Right cardiac atrium (tissue), 5 donors: ENCODE results near the gene CARNS1. TPM values are rescaled to one million over a fixed set of nuclear protein-coding genes. Genes with fewer than 3 reads are reported as not detected.

Experiments
- ATAC-seq, 2 donors: fragments of 200-7000 bp; cut with Tn5 transposase; one replicate each; pipeline versions ENCODE4 v1.8.0 to v1.9.1; 2020; ENCODE audit warnings: moderate library complexity in 2 of 2, mild to moderate bottlenecking in 1 of 2
- DNase-seq, 3 donors: peaks; one replicate each; pipeline ENCODE4 v3.0.0-alpha.2; 2020
- H3K27ac ChIP-seq: one replicate; pipeline ENCODE4 v1.5.1; 2013; ENCODE audit warnings: mild to moderate bottlenecking, low read length, control low read depth, moderate library complexity
- H3K27me3 ChIP-seq: one replicate; pipeline ENCODE4 v1.6.1; 2013; ENCODE audit not compliant: control insufficient read depth, insufficient read depth
- H3K4me1 ChIP-seq: one replicate; pipeline ENCODE4 v1.6.1; 2013; ENCODE audit warnings: low read length; ENCODE audit not compliant: control insufficient read depth, insufficient read depth
- H3K4me3 ChIP-seq: one replicate; pipeline ENCODE4 v1.5.1; 2013; ENCODE audit warnings: low read length, control low read depth
- H3K9me3 ChIP-seq: one replicate; pipeline ENCODE4 v1.6.1; 2013; ENCODE audit warnings: low read length; ENCODE audit not compliant: control insufficient read depth
- WGBS: extraction: QIAGEN DNeasy Blood & Tissue Kit; methylation state at CpG from one replicate; pipeline ENCODE4 v1.1.7; 2013; 5-methylcytosine and 5-hydroxymethylcytosine counted together
- intact Hi-C, 4 donors: fragments of 100-400 bp; cut with DNase I; formaldehyde crosslinking; loops; one replicate each; pipeline versions ENCODE4 v1.11.0 to v1.14.0; 2022 to 2023
- polyA plus RNA-seq: library from polyadenylated mRNA; stranded (reverse); fragments of 200-250 nt; gene quantifications from one replicate; pipeline ENCODE4 v1.2.3, GENCODE V29; 2013
- total RNA-seq, 4 donors: library from RNA; stranded (reverse); fragmentation: NEBNext Ultra II Directional; extraction: Animal tissue kit (Norgen Biotek cat#: 25700); gene quantifications; one replicate each; pipeline ENCODE4 v1.2.1, GENCODE V29; 2021
- donor health status: healthy with polysubstance abuse.
- donor health status: DM: no; HTN: yes; CAD: no.
- donor health status: DM: no; HTN: no; CAD: no.
- donor health status: DM: no; HTN: yes; CAD: no; lungs with severe emphysema.
- donor health status: DM: yes; HTN: yes; CAD: no.

CARNS1 gene
- total and polyA plus RNA-seq, 5 donors: 5.1 to 23.6 (median 6.1) TPM

- Histone ChIP-seq H3K4me1 (peaks cover 5% of the 10 kb centered on the region), H3K27ac (no peak overlapping the region), H3K27me3 (no peaks in the 10 kb centered on the region), H3K4me3 (no peak overlapping the region), H3K9me3 (no peaks in the 10 kb centered on the region)
- no peak for ATAC-seq
- intact Hi-C loops: no loop called here
- WGBS: 92% methylated on average over 24 of the region's 24 CpGs
- DNase-seq: peak in 1 of 3 donors; percentile 37
Observed at GRCh38 chr11:67431346-67432249, 16.1 kb downstream of the CARNS1 start.

DNA sequence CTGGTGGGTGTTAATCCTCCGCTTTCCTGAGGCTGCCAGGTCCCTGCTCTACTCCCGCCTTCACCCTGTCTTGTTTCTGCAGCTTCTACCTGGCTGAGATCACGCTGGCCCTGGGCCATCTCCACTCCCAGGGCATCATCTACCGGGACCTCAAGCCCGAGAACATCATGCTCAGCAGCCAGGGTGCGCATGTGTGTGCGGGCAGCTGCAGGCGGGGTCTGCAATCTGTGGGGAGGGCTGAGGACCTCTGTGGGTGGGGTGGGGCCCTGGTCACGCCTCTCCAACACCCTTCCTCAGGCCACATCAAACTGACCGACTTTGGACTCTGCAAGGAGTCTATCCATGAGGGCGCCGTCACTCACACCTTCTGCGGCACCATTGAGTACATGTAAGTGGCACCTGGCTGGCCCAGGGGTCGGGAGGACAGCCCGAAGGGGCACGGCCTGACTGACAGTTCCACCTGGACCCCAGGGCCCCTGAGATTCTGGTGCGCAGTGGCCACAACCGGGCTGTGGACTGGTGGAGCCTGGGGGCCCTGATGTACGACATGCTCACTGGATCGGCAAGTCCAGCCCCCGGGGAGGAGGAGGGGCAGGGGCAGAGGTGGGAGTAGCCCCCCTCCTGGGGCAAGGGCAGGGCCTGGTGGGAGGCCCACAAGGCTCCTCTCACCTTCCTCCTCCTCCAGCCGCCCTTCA, 17.3 kb downstream of the CARNS1 start:
- Histone ChIP-seq H3K4me1 (peaks cover 5% of the 10 kb centered on the region), H3K9me3 (no peaks in the 10 kb centered on the region), H3K27me3 (no peaks in the 10 kb centered on the region), H3K27ac (no peak overlapping the region), H3K4me3 (no peak overlapping the region)
- ATAC-seq: no peak
- DNase-seq: peak in 1 of 3 donors; percentile 53
- WGBS: 91% methylated on average over 22 of the region's 22 CpGs
- intact Hi-C loops: no loop called here

GRCh38 chr11:67433536-67434394, 18.3 kb downstream of the CARNS1 start:
- Histone ChIP-seq H3K27ac (no peak overlapping the region), H3K9me3 (no peaks in the 10 kb centered on the region), H3K4me3 (no peak overlapping the region), H3K27me3 (no peaks in the 10 kb centered on the region), H3K4me1 (peaks cover 5% of the 10 kb centered on the region)
- 84% methylated on average over 22 of the region's 22 CpGs for WGBS
- intact Hi-C loops: no loop called here
- DNase-seq: peak in 1 of 3 donors; percentile 52
- ATAC-seq: no peak

- intact Hi-C loops: no loop called here
- H3K9me3 ChIP-seq: no peaks in the 10 kb centered on the region
- H3K4me3 ChIP-seq: no peak overlapping the region
- H3K27ac ChIP-seq: no peak overlapping the region
- no peaks in the 10 kb centered on the region for H3K27me3 ChIP-seq
- DNase-seq (peak in 1 of 3 donors; percentile 67), ATAC-seq (no peak)
- H3K4me1 ChIP-seq: peaks cover under 1% of the 10 kb centered on the region
- 82% methylated on average over 23 of the region's 23 CpGs for WGBS
Observed at GRCh38 chr11:67434395-67434881, 19.0 kb downstream of the CARNS1 start.

GRCh38 chr11:67435031-67435726, 19.7 kb downstream of the CARNS1 start:
- H3K9me3 ChIP-seq: no peaks in the 10 kb centered on the region
- no peaks in the 10 kb centered on the region for H3K27me3 ChIP-seq
- no peaks in the 10 kb centered on the region for H3K4me1 ChIP-seq
- no peak overlapping the region for H3K4me3 ChIP-seq
- WGBS: 85% methylated on average over 26 of the region's 26 CpGs
- no peak for ATAC-seq
- peak in 1 of 3 donors; percentile 71 for DNase-seq
- intact Hi-C loops: no loop called here
- H3K27ac ChIP-seq: no peak overlapping the region

DNA sequence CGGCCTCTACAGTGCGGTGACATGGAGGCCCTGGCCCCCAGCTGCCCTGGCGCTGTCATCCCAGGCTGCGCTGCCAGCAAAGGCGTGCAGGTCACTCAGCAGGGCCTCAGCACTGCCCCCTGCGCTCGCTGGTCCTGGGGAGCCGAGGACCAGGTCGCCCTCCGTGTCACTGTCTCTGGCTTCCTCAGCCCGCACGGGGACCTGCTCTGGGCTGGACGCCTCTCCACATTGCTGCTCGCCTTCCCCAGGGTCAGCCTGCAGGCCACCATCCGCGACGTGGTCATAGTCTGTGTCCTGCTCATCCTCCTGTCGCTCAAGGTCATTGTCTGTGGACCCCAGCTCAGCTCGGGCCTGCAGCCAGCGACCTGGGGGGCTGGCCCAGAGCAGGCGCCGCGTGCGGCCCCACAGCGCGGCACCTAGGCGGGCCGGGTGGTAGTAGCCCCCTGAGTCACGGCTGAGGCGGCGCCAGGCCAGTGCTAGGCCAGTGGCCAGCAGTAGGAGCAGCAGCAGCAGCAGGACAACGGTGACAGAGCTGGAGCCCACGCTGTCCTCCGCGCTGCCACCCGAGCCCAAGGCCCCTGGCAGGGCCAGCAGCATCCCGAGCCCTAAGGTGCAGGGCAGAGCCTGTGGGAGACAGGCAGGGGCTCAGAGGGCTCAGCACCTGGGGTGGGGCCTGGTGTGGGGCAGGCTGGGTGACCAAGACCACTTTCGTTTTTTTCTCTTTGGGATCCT, 20.4 kb downstream of the CARNS1 start:
- no peak for ATAC-seq
- H3K4me3 ChIP-seq: no peak overlapping the region
- intact Hi-C loops: no loop called here
- H3K27ac ChIP-seq: no peak overlapping the region
- H3K9me3 ChIP-seq: no peaks in the 10 kb centered on the region
- no peaks in the 10 kb centered on the region for H3K27me3 ChIP-seq
- WGBS: 89% methylated on average over 38 of the region's 38 CpGs
- no peaks in the 10 kb centered on the region for H3K4me1 ChIP-seq
- peak in 1 of 3 donors; percentile 62 for DNase-seq

DNA sequence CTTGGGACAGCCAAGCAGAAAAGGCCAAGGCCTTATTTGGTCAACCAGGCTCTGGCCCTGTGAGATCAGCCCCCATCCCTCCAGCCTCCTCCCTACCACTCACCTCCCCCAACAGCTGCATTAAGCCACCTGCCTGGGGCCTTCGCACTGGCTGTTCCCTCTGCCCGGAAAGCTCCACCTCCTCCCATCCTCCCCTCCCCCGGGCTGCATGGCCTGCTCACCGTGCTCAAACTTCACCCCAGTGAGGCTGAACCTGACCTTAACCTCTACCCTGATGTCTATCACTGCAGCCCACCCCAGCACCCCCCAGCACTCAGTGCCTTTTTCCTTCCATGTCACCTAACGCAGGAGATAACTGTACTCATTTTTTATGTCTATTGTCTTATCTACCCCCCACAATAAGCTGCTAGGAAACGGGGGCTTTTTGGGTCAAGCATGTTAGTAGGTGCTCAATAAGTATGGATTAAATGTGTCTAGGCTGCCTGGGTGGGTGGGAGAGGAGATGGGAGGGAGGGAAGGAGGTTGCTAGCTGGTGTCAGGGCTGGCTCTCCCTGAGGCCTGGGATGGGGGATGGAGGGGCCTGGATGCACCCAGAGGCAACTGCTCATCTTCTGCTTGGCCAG, 21.1 kb downstream of the CARNS1 start:
- H3K27ac ChIP-seq: no peak overlapping the region
- no peaks in the 10 kb centered on the region for H3K27me3 ChIP-seq
- H3K9me3 ChIP-seq: no peaks in the 10 kb centered on the region
- ATAC-seq: no peak
- WGBS: 57% methylated on average over 6 of the region's 6 CpGs
- H3K4me1 ChIP-seq: no peaks in the 10 kb centered on the region
- DNase-seq: peak in 1 of 3 donors; percentile 61
- H3K4me3 ChIP-seq: no peak overlapping the region
- intact Hi-C loops: no loop called here

GRCh38 chr11:67437082-67437808, 21.8 kb downstream of the CARNS1 start, which contains the start of gene PTPRCAP:
TSS of gene PTPRCAP (minus strand) at chr11:67437682. CDS start at chr11:67437619, 63 bp downstream.
- peak in 1 of 3 donors; percentile 76 for DNase-seq
- no peak within 1 kb of the TSS for H3K4me3 ChIP-seq
- no peaks in the 10 kb centered on the region for H3K27me3 ChIP-seq
- intact Hi-C loops: no loop called here
- ATAC-seq: peak in 1 of 2 donors; percentile 4
- H3K9me3 ChIP-seq: no peaks in the 10 kb centered on the region
- WGBS: 52% methylated on average over 26 of the region's 26 CpGs
- H3K4me1 ChIP-seq: no peaks in the 10 kb centered on the region
- no peak within 1 kb of the TSS for H3K27ac ChIP-seq

GRCh38 chr11:67437809-67438157, 22.3 kb downstream of the CARNS1 start:
- no peaks in the 10 kb centered on the region for H3K27me3 ChIP-seq
- no peak for DNase-seq
- H3K4me1 ChIP-seq: no peaks in the 10 kb centered on the region
- WGBS: 60% methylated on average over 3 of the region's 3 CpGs
- no peak overlapping the region for H3K27ac ChIP-seq
- H3K4me3 ChIP-seq: no peak overlapping the region
- intact Hi-C loops: no loop called here
- no peaks in the 10 kb centered on the region for H3K9me3 ChIP-seq
- ATAC-seq: no peak
